SK-N-SH treated with all-trans-retinoic acid at 6 μM for 48 hours (cell line): ENCODE data around the gene CLPTM1L.

Experiments
- ARNTL ChIP-seq: fragments of 450-650 bp; formaldehyde crosslinking; IDR thresholded peaks from 2 replicates; pipeline ENCODE4 v1.5.0; 2020; ENCODE audit warnings: low read depth, mild to moderate bottlenecking, moderate library complexity, borderline replicate concordance
- CREB5 ChIP-seq: fragments of 250-450 bp; sonication (Bioruptor Pico); IDR thresholded peaks from 2 replicates; pipeline ENCODE4 v1.5.1; 2020; ENCODE audit warnings: low read depth, mild to moderate bottlenecking, moderate library complexity
- ESRRG ChIP-seq: fragments of 250-450 bp; sonication (Bioruptor Pico); IDR thresholded peaks from 2 replicates; pipeline ENCODE4 v1.6.1; 2021; ENCODE audit warnings: mild to moderate bottlenecking
- GLIS3 ChIP-seq: fragments of 250-450 bp; sonication (Bioruptor Pico); IDR thresholded peaks from 2 replicates; pipeline ENCODE4 v1.5.0; 2020; ENCODE audit warnings: mild to moderate bottlenecking, moderate library complexity
- ISL1 ChIP-seq: fragments of 250-450 bp; sonication (Bioruptor Pico); IDR thresholded peaks from 2 replicates; pipeline ENCODE4 v2.1.2; 2022; ENCODE audit warnings: mild to moderate bottlenecking, moderate library complexity
- PATZ1 ChIP-seq: fragments of 250-450 bp; sonication (Bioruptor Pico); IDR thresholded peaks from 2 replicates; pipeline ENCODE4 v1.8.0; 2020; ENCODE audit warnings: mild to moderate bottlenecking, moderate library complexity, borderline replicate concordance
- POU6F1 ChIP-seq: fragments of 250-450 bp; sonication (Bioruptor Pico); IDR thresholded peaks from 2 replicates; pipeline ENCODE4 v1.8.0; 2021; ENCODE audit warnings: low read depth, mild to moderate bottlenecking, moderate library complexity, borderline replicate concordance
- PPARA ChIP-seq: fragments of 250-450 bp; sonication (Bioruptor Pico); IDR thresholded peaks from 2 replicates; pipeline ENCODE4 v1.5.0; 2020; ENCODE audit warnings: mild to moderate bottlenecking, borderline replicate concordance
- RARB ChIP-seq: fragments of 250-450 bp; sonication (Bioruptor Pico); IDR thresholded peaks from 2 replicates; pipeline ENCODE4 v1.8.0; 2021; ENCODE audit warnings: mild to moderate bottlenecking, moderate library complexity
- TOX ChIP-seq: fragments of 250-450 bp; sonication (Bioruptor Pico); IDR thresholded peaks from 2 replicates; pipeline ENCODE4 v1.8.0; 2021; ENCODE audit warnings: mild to moderate bottlenecking, moderate library complexity, borderline replicate concordance
- ZFP3 ChIP-seq: fragments of 250-450 bp; sonication (Bioruptor Pico); IDR thresholded peaks from 2 replicates; pipeline ENCODE4 v1.5.0; 2020; ENCODE audit warnings: mild to moderate bottlenecking, moderate library complexity
- ZFP30 ChIP-seq: fragments of 450-650 bp; formaldehyde crosslinking; IDR thresholded peaks from 2 replicates; pipeline ENCODE4 v1.5.0; 2022; ENCODE audit warnings: mild to moderate bottlenecking, moderate library complexity
- ZNF70 ChIP-seq: fragments of 450-650 bp; formaldehyde crosslinking; IDR thresholded peaks from 2 replicates; pipeline ENCODE4 v1.5.0; 2020; ENCODE audit warnings: mild to moderate bottlenecking, moderate library complexity
- TF ChIP-seq, protein P1 (sequence below): fragments of 250-450 bp; sonication (Bioruptor Pico); IDR thresholded peaks from 2 replicates; pipeline ENCODE4 v1.5.0; 2020; ENCODE audit warnings: mild to moderate bottlenecking, moderate library complexity

GRCh38 chr5:1319436-1320256 lies 25.3 kb downstream of the CLPTM1L start:
- TF ChIP-seq PPARA (CRISPR knock-in tag), result no peak
- no peak for TF ChIP-seq ISL1 (CRISPR knock-in tag)
- no peak for TF ChIP-seq ZFP3 (CRISPR knock-in tag)
- TF ChIP-seq ZNF70 (CRISPR knock-in tag), result no peak
- no peak for TF ChIP-seq CREB5
- TF ChIP-seq RARB (CRISPR knock-in tag), result no peak
- TF ChIP-seq ESRRG (CRISPR knock-in tag), result no peak
- no peak for TF ChIP-seq PATZ1 (CRISPR knock-in tag)
- TF ChIP-seq ARNTL (CRISPR knock-in tag), result no peak
- TF ChIP-seq TOX (CRISPR knock-in tag), result no peak
- TF ChIP-seq, protein P1, sequence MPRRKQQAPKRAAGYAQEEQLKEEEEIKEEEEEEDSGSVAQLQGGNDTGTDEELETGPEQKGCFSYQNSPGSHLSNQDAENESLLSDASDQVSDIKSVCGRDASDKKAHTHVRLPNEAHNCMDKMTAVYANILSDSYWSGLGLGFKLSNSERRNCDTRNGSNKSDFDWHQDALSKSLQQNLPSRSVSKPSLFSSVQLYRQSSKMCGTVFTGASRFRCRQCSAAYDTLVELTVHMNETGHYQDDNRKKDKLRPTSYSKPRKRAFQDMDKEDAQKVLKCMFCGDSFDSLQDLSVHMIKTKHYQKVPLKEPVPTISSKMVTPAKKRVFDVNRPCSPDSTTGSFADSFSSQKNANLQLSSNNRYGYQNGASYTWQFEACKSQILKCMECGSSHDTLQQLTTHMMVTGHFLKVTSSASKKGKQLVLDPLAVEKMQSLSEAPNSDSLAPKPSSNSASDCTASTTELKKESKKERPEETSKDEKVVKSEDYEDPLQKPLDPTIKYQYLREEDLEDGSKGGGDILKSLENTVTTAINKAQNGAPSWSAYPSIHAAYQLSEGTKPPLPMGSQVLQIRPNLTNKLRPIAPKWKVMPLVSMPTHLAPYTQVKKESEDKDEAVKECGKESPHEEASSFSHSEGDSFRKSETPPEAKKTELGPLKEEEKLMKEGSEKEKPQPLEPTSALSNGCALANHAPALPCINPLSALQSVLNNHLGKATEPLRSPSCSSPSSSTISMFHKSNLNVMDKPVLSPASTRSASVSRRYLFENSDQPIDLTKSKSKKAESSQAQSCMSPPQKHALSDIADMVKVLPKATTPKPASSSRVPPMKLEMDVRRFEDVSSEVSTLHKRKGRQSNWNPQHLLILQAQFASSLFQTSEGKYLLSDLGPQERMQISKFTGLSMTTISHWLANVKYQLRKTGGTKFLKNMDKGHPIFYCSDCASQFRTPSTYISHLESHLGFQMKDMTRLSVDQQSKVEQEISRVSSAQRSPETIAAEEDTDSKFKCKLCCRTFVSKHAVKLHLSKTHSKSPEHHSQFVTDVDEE, result no peak
- no peak for TF ChIP-seq POU6F1 (CRISPR knock-in tag)
- TF ChIP-seq ZFP30 (CRISPR knock-in tag), result no peak
- TF ChIP-seq GLIS3 (CRISPR knock-in tag), result no peak
